ENCODE data around the gene BRPF1. TPM values are rescaled to one million over a fixed set of nuclear protein-coding genes. Genes with fewer than 3 reads are reported as not detected.

BRPF1 gene
- total RNA-seq, 1 donor from 2014 or later, result 10.9 TPM

Other genes starting within 250 kb of the BRPF1 start
- not detected for gene LHFPL4, start 177.9 kb upstream of the BRPF1 start, total RNA-seq
- gene MTMR14, start 82.2 kb upstream of the BRPF1 start, total RNA-seq, result 43.9 TPM
- gene CPNE9, start 27.9 kb upstream of the BRPF1 start, total RNA-seq, result not detected
- gene OGG1, start 18.2 kb downstream of the BRPF1 start, total RNA-seq, result 10.5 TPM
- 18.4 TPM for gene CAMK1, start 38.2 kb downstream of the BRPF1 start, total RNA-seq
- gene TADA3, start 60.7 kb downstream of the BRPF1 start, total RNA-seq, result 48.4 TPM
- gene ARPC4, start 61.3 kb downstream of the BRPF1 start, total RNA-seq, result 70.8 TPM
- 10.6 TPM for gene TTLL3, start 78.5 kb downstream of the BRPF1 start, total RNA-seq
- gene RPUSD3, start 112.3 kb downstream of the BRPF1 start, total RNA-seq, result 40.7 TPM
- gene CIDEC, start 148.5 kb downstream of the BRPF1 start, total RNA-seq, result 6.7 TPM
- gene JAGN1, start 158.9 kb downstream of the BRPF1 start, total RNA-seq, result 19.1 TPM
- gene IL17RE, start 171.1 kb downstream of the BRPF1 start, total RNA-seq, result 0.78 TPM
- 33.7 TPM for gene IL17RC, start 185.4 kb downstream of the BRPF1 start, total RNA-seq
- 67.5 TPM for gene CRELD1, start 202.1 kb downstream of the BRPF1 start, total RNA-seq
- 0.57 TPM for gene PRRT3, start 220.7 kb downstream of the BRPF1 start, total RNA-seq

All from Right ventricle myocardium inferior (tissue), 1 donor.